ENCODE data around the gene CCDC93. TPM values are rescaled to one million over a fixed set of nuclear protein-coding genes. Genes with fewer than 3 reads are reported as not detected.

CCDC93 gene, protein sequence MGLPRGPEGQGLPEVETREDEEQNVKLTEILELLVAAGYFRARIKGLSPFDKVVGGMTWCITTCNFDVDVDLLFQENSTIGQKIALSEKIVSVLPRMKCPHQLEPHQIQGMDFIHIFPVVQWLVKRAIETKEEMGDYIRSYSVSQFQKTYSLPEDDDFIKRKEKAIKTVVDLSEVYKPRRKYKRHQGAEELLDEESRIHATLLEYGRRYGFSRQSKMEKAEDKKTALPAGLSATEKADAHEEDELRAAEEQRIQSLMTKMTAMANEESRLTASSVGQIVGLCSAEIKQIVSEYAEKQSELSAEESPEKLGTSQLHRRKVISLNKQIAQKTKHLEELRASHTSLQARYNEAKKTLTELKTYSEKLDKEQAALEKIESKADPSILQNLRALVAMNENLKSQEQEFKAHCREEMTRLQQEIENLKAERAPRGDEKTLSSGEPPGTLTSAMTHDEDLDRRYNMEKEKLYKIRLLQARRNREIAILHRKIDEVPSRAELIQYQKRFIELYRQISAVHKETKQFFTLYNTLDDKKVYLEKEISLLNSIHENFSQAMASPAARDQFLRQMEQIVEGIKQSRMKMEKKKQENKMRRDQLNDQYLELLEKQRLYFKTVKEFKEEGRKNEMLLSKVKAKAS
- 16.8 and 37.9 TPM in 2 replicates for total RNA-seq

DNA sequence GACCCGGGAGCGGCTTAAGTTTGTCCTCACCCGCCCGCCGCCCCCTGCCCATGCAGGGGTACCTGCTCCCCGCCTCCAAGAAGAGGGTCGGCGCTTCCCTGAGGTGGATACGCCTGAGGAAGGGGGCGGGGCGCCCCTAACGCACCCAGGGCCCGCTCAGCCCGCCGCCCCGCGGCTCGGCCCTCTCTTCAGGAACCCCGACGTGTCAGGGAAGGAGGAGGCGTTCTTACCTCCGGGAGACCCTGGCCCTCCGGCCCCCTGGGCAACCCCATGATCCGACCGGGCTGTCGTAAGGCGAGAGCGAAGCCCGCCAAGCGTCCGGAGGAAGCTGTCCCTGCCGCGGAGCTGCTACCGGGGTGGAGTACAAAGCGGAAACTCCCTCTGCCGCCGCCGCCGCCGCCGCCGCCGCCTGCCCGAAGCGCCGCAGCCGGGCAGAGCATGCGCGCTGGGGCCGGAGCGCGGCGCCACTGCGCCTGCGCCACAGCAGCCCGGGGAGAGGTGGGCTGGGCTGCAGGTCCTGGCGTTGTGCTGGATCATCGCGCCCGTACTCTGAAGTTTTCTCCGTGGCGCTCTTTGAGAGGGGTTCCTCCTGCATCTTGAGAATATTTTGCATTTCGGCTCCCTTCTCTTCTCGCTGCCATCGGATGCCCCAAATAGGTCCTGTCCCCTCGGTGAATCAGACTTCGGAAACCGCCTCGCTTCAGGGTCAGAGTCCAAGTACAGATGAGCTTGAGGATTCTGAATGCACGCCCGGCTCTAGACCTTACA lies at the start of gene CCDC93:
CCDC93 (minus strand) TSS at position 347 of the 768 bp plus-strand sequence; CDS start at position 272, 75 bp downstream.

Other genes with a start within 250 kb of the CCDC93 start
- gene DDX18, start 199.4 kb downstream of the CCDC93 start, total RNA-seq, result 27.8 and 52.9 TPM in 2 replicates
- 6.2 and 26.8 TPM in 2 replicates for gene INSIG2, start 74.4 kb upstream of the CCDC93 start, total RNA-seq